Measurements from ENCODE around the gene PLXNA2.

Gene PLXNA2

DNA sequence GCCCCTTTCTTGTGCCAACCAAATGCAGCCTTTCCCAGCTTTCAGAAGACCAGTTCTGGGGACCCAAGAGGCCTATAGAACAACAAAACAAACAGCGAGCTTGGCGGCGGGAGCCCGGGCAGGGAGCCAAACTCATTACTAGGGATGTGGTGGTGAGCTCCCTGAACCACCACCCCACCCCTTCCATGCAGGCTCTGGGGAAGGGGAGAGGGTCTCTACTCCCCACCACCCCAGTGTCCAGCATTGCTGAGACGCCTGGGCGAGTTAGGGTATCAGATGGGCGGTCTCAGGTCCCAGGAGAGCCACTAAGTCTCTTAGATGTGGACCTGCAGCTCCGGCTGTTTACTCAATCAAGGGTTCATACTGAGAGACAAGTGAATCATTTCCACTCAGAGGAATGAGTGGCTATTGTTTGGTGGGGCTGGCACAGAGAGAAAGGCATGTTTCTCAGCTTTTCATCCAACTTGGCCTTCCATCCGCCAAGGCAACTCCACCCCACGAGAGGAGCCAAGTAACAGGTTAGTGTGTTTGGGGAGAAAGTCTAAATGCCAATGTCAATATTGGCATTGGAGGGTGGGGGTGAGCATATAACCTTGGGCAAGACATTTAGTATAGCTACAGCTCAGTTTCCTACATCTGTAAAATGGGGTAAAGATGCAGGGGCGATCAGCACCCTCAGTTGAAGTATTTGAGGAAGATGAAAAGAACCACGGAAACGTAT, 40.9 kb downstream of the PLXNA2 start:
- no peak for DNase-seq (ENCODE audit: low spot score)

DNA sequence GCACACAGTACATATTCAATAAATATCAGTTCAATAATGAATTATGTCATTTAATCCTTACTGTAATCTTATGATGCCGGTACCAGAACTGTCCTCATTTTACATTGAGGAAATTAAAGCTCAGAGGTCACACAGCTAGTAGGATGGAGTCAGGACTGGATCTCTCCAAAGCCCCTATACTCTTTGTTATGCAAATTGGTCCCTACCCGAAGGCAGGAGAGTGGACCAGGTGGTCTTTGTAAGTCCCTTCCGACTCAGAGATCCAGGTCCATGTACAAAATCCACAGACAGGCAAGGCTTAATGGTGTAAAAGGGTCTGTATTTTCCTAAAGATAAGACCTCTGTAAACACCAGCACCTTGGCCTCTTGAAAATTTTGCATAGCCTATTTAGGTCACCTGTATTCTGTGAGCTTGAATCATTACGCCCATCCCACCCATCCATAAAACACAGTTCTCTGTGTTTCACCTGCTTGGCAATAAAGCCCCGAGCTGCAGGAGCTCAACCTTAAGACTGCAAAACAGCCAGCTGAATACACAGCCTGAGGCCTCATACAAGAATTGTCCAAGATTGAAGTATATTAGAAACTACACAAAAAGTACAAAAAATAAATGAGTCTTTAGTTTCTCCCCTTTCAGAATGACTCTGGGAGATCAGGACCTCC, 41.7 kb downstream of the PLXNA2 start:
- DNase-seq (ENCODE audit: low spot score), result no peak

DNA sequence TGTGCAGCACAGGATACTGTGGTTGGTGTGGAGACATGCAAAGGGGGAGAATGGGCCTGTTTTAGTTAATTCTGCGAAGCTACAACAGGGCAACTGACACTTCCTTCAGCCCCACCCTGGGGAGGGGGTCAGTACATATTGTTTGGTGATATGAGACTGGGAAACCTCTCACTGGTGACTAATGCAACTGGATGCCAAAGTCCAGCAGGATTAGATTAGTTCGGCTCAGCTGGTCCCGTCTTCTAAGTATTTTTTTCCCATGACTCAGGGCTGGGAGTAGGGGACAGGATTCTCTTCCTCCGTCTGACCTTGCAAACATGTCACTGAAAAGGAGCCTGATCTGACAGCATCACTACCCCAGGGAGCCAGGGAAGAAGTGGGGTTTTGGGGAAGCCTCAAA, 43.0 kb downstream of the PLXNA2 start:
- DNase-seq (ENCODE audit: low spot score), result peak; percentile 17

DNA sequence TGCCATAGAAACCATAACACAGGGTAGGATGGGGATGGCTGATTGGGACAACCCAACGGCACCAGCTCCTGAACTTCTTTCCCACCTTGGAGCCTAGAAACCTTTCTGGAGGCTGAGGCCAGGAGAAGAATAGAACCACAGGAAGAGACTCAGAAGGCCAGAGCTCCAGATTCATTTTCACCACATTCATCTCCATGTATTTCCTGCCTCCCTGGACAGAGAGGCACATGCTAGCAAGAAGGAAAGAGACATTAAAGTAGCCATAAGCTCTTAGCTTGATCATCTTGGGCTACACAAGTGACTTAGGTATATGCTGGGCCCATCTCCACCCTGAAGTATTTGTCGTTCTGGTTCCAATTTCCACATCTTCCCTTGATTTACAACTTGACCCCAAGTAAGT, 44.1 kb downstream of the PLXNA2 start:
- no peak for DNase-seq (ENCODE audit: low spot score)

DNA sequence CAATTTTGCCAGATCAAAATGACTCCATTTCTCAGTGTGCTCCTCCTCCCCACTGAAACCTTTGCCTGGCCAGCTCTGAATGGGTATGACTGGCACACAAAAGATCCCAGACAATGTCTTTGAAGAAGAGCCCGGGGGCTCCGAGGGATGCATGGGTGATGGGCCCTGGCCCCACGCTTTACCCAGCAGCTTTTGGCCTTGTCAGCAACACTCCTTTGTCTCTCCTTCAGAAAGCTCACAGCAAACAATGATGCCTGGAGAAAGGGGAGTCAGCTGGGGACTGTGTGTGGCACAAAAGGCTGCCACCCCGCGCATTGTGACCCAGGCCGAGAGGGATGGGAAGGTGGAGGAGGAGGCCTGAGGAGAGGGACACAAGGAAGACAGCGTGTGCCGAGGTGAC, 45.9 kb downstream of the PLXNA2 start:
- no peak for DNase-seq (ENCODE audit: low spot score)

DNA sequence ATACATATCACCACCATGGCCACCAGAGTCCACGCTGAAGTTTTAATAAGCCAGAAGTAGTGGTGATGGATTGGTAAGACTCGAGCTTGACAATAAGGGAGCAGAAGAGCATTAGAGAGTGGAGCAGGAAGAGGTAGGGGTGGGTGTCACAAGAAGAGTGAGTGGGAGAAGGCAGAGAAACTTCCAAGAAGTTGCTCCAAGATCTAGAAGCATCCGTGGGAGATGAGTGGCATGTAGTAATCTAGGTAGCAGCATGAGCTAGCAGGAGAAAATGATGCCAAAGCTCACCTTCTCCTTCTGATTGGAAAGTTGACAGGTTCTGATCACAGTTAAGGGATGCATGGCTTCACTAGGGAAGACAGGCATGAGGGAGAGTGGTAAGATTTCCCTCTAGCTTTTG, 49.2 kb downstream of the PLXNA2 start:
- no peak for DNase-seq (ENCODE audit: low spot score)

DNA sequence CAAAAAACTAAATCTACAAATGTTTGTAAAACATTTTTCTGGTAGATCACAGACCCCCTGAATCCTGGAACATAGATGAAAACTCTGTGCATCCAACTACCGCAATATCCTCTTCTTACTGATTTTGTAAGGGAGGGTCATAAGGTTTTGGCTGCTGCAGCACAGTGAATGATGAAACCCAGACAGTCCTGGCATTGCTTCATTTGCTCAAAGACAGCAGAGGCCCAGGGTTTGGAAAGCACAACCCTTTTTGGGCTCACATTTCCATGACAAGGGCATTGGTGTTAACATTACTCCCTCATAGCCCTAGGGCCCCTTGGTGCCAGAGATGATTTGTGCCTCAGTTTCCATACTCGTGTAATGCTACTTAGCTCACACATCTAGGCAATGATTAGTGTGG, 51.2 kb downstream of the PLXNA2 start:
- DNase-seq (ENCODE audit: low spot score), result no peak

DNA sequence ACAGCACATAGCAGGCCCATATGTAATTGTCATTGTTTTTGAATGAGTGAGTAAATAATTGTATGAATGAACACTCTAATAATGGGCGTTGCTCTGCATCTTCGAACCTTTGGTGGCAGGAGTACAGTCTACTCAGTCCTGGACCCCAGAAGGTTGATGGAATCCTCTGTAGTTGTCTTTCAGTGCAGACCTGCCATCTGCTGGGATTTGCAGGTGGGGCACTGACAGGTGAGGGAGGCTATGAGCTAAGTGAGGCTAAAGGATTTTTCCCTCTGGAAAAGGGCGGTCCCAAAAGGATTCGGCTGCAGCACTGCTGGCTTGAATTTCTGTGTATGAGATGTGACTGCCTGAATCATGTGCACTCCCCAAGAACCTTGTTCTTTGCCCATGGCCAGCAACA, 53.4 kb downstream of the PLXNA2 start:
- DNase-seq (ENCODE audit: low spot score), result no peak

DNA sequence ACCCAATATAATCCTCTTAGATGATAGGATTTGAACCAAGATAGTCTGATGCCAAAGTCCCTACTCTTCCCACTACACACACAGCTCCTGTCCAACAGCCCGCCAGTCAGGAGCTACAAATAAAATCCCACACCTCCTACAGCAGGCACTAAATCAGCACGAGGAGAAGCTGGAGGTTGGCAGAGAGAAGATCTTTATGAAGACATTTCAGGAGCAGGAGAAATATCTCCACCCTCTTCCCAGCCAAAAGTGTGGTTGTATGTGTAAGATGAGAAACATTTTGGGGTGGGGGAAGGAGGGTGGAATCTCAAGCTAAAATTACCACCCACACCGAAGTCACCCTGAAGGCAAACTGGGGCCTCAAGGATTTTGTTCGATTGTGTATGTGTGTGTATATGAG, 54.5 kb downstream of the PLXNA2 start:
- DNase-seq (ENCODE audit: low spot score), result no peak

DNA sequence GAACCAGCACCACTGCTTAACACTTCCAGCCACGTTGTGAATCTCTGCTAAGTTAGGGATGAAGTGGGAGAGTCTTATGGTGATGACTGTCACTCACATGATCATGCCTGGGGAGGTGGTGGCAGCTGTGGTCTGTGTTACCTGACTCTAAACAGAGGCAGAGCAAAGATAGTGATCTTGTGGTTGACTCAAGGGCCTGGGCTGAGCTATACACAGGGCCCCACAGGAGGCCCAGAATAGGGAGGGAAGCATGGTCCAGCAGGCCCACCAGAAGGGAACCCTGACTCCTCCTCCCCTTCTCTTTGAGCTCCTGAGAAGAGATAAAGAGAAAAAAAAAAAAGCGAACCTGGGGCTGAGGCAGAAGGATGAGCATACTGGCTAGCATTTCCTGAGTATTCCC, 55.0 kb downstream of the PLXNA2 start:
- peak; percentile 13 for DNase-seq (ENCODE audit: low spot score)

DNA sequence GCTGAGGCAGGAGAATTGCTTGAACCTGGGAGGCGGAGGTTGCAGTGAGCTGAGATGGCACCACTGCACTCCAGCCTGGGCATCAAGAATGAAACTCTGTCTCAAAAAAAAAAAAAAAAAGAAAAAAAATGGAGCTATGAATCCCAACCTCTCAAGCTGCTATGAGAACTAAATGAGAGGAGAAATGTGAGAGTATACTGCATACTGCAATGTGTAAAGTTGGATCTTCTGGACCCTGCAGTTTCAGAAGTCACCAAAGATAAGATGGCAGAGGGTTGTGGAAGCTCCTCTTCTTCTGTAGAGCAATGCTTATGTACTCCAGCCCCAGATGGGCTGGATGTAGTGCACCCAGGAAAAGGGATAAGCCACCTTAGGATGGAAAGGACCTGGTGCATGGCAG, 55.6 kb downstream of the PLXNA2 start:
- no peak for DNase-seq (ENCODE audit: low spot score)

DNA sequence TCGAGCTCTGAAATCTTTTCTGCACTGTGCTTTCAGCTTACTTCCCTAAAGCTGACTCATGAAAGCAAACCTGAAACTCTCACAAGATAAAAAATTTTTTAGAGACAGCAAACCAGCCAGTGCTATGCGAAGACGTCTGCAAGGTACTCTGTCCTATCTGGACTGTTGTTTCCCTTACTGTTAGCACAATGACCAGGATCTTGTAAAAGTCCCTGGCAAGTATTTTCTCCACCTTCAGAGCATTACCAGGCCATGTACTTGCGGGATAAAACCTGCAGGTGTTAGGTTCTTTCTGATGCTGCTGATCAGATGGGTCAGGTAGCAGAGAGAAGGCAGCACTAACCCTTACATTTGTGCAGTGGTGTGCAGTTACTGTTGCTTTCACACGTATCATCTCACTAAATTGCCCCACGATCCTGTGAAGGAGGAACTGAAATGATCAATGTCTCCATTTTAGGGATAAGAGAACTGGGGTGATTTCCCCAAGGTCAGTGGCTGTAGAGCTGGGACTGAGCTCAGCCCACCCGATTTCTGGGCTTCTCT, 56.6 kb downstream of the PLXNA2 start:
- DNase-seq (ENCODE audit: low spot score), result no peak

DNA sequence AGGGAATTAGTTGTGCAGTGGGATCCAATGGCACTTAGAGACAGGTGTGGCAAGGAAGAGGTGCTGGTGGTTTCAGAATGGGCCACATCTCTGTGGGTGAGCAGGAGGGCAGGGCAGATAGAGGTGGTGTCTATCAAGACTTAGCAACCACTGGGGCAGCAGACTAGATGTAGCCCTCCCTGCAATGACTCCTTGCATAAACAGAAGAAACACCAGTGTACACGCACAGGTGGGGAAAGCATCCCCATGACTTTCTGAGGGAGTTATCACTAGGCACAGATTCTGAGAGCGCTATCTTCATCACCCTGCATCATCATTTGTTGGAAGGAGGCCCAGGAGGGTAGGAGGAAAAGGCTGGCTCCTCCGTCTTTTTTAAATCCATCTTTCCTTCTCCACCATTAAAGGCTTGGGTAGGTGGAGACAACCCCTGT, 58.4 kb downstream of the PLXNA2 start:
- DNase-seq (ENCODE audit: low spot score), result no peak

DNA sequence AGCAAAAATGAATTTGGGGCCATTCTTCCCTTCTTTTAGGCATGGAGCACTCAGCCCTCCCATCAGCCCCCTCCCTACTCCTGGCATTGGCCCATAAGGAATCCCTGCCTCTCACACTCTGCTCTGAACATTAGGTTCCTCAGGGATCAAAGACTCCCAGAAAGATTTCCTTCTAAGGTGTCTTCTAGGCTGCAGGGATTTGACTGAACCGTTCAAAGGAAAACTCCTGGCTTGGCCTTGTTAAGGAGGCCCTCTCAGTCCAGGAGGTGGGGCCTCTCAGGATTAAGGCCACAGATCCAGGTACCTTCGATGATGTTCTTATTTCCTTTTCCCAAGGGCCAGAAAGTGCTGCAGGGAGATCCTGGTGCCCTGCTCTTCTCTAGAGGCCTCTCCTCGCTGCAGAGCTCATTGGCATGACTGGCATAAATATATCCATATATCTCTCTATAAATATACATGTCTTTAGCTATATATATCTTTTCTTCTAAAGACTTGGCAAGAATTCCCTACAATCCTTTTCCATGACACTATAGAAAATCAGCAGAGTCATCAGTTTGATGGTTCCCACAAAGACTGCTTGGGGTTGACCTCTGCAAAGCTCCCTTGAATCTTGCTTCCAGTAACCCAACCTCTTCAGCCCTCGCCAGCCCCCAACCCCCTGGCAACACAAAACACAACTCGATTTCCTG, 59.1 kb downstream of the PLXNA2 start:
- DNase-seq (ENCODE audit: low spot score), result no peak

DNA sequence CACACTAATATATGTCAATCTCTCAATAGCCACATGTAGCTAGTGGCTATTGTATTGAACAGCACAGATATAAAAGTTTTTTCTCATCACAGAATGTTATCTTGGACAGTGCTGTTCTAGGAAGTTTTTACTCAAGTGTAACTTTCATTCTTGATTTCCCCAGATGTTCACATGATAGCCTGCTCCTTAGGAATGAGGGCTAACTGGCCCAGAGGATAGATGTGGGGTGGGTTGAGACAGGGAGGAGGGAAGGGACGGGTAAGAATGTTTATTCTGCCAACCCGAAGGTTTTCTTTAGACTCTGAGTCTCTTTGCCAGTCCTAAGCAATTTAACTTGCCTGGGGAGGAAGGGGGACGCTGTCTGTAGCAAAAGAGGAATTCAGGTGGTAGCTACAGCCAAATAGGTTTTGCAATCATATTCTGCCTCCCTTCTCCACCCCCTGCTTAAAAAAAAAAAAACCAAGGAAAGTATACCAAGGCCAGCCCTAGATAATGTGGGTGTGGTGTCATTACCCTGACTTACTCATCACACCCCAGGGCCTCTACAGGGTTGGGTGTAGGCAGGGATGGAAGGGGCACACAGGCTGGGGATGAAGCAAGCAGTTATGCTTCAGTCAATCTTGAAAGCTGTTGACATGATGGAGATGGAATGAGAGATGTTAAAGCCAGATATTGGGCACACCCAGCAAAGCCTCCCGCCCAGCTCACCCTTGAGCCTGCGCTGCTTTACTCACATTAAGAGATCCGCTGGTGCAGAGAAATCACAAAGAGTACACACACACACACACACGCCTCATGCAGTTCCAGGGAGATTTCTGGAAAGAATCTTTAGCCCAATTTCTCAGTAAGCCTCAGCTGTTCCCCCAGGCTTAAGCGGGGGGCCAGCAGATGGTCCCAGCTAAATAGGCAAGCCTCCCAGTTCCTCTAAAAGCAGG, 59.9 kb downstream of the PLXNA2 start:
- peak; percentile 57 for DNase-seq (ENCODE audit: low spot score)

DNA sequence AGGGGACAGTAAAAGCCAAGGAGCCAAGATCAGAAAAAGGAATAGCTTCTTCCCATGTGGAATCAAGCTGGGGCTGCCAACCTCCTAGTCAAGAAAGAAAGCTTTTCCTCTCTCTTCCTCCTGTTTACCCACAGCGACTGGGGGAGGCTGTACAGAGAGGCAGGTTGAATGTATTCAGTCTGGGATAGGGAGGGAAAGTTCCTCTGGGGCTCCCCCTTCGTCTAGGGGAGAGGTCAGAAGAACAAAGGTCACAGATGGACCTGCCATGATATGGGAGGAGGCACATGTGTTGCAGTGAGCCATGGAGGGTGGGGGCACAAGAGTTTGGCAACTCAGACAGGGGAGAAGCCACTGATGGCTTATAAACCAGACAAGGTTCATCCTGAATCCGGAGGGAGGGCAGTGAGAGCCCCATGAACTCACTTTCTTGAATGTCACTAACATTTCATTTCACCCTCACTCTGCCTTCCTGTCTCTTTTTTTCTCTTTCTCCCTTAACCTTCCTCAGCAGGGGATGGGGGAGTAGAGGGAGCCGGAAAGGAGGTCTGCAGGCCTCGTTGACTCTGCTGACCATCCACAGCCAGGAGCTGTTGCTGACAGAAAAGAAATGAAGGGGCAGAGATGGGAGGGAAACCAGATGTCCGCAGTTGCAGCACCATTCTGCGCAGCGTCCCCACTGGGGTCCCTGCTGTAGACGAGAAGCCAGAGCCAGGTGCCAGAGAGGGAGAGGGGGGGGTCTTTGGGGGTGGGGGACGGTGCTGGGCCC, 61.1 kb downstream of the PLXNA2 start:
- no peak for DNase-seq (ENCODE audit: low spot score)

DNA sequence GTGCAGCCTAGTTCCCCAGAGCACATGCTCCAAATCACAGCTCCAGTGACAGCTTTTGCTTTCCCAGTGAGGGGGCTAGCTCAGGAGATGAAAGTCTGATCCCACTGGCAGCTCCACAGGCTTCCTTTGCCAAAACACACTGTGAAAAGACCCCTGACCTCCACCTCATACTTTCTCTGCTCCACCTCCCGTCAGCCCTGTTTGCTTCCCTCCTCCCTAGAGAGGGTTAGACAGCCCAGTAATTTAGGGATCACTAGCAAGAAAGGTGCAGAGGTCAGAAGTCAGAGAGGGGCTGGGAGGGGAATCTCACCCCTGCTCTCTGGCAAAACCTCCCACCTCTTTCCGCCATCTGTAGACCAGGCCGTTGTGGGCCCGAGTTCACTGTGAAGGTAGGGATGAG, 62.8 kb downstream of the PLXNA2 start:
- no peak for DNase-seq (ENCODE audit: low spot score)

DNA sequence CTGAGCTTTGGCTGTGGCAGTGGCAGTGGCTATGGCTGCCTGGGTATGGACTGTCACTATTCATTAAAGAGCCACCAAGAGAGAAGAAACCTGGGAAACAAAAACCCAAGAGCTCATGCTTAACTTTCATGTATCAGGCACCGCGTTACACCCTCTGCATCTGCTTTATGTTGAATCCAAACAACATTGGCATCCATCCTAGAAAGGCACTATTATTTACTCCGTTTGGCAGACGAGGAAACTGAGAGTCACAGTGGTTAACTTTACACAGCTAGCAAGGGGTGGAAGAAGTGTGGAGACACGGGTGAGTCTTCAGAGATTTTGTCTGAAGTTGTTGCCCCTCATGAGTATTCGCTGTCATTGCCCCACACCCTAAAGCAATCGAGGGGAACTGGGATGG, 63.8 kb downstream of the PLXNA2 start:
- no peak for DNase-seq (ENCODE audit: low spot score)

DNA sequence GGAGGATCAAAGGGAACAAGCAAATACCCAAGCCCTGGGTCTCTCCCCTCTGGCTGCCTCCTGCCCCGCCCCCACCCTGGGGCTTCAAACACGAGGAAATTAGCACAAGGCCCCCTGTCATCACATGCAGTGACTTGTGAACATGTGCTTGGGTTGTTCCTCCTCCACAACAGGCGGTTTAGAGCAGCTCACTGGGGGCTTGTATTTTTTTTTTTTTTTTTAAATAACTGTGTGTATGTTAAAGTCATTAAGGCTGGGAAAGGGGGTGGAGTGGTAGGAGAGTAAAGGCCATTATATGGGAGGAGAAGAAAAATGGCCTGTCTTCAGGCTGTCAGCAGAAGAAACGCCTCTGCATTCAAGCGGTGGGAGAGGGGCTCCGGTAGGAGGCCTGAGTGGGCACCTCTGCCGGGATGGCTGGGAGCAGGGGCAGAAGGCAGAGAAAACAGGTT, 64.2 kb downstream of the PLXNA2 start:
- DNase-seq (ENCODE audit: low spot score), result no peak

DNA sequence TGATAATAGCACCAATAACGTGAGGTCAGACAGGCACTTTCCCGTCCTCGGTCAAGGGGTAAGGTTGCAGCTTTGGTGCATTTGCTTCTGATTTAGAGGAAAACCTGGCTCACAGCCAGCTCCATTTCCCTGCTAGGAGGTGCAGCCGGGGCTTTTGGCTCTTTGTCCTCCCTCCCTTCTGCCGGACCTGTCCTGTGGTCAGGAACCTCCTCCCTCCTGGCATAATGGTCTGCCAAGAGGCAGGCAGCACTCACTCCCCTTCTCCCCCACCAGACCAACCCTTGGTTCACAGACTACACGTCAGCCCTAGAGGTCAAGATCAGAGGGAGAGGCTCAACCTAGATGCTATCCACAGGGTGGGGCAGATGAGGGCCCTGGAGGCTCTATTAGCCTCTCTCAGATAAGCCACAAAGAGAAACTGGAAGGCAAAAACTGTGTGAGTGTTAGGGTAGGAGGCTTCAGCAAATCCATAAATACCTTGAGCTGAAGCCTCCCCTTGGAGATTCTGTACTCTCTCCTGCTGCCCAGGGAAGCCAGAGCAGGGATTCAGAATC, 64.8 kb downstream of the PLXNA2 start:
- peak; percentile 27 for DNase-seq (ENCODE audit: low spot score)

DNA sequence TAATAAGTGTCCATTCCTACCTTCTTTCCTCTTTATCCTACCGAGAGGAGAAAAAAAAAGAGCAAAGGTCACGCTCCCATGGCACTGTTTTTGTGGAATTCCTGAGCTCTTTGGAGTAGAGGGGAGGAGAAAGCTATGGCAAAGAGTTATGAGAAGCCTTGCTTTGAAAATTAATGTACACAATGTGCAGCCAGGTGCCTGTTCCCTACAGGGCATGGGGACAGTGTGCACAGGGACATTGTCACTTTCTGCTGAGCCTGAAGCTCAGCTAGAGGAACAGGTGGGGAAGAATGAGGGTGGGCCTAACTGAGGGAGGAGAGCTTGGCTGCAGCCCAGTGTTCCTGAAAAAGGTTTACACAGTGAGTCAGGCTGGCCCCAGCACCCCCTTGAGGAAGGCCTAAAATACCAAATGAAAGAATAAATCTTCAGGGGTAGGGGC, 66.1 kb downstream of the PLXNA2 start:
- no peak for DNase-seq (ENCODE audit: low spot score)
